ENCODE results near the gene PBRM1. TPM values are rescaled to one million over a fixed set of nuclear protein-coding genes. Genes with fewer than 3 reads are reported as not detected.

PBRM1 gene
- total RNA-seq, 1 donor from 2014 or later = 88.6 TPM

DNA sequence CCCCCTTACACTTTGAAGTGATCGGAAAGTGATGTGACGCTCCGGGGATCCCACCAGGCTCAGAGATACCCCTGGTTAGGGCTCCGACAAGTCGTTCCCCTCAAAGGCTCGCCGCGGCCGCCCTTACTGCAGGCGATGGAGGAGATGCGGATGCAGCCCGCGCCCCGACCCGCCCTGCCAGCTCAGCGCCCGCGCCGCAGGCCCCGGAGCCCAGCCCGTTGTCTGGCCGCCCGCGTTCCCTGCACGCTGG is 19.6 kb upstream of the PBRM1 start:
- intact Hi-C loops (cut with micrococcal nuclease) = loop anchor here (1.0 to 10.0 kb wide), 4 partner anchors 192 to 1179 kb away; partner anchors contain the start of genes ACTR8, NISCH, RFT1 and STIMATE

DNA sequence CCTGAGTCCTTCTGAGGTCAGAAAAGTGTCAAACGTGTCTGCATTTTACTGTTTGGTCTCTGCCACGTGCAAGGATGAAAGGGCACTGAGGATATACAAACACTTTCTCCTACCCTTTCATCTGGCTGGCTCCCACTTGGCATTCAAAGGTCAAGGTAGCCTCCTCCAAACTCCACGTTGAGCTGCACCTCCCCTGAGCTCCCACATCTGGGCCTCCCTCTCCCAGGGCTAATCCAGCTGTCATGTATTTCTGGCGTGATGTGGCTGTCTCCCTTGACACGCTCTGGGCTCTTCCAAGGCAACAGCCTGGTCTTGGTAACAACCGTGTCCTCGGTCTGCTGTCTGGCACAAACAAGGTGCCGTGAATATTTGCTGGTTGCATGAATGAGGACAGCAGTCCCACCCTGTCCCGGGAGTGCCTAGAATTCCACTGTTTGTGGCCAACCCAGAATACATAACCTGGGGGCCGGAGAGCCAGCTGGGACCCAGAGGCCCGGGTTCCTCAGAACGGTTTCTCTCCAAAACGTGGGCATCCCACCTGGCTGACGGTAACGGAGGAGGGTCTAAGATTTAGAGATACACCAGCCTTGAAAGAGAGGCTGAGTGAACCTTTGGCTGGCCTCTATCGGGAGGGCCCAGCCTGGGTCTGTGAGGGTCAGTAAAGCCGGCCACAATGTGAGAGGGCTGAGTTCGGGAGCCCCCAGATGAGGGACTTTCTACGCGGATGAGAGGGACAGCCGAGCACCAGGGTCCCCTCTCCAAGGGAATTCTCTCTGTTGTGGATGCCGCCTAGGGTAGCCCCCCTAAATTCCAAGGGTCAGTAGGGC is 19.1 kb upstream of the PBRM1 start:
- intact Hi-C loops (cut with micrococcal nuclease) = loop anchor here (1.0 to 10.0 kb wide), 4 partner anchors 192 to 1180 kb away; partner anchors contain the start of genes ACTR8, NISCH, RFT1 and STIMATE

DNA sequence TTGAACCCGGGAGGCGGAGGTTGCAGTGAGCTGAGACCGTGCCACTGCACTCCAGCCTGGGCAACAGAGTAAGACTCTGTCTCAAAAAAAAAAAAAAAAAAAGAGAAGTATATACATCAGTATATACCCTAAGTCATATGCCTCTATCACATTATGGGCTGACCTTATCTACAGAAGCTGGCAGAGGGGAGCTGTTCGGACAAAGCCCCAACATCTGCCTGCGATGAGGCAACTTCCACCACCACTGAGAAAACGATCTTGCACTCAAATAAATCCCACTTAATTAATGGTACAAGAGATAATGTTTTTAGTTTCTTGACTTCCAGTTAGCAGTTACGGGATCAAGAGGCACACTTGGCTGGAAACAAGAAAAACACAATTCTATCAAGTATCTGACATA is 17.6 kb upstream of the PBRM1 start:
- intact Hi-C loops (cut with micrococcal nuclease) = loop anchor here (10.0 kb wide), 1 partner anchor 1181 kb away; the partner anchor contains the start of gene ACTR8

DNA sequence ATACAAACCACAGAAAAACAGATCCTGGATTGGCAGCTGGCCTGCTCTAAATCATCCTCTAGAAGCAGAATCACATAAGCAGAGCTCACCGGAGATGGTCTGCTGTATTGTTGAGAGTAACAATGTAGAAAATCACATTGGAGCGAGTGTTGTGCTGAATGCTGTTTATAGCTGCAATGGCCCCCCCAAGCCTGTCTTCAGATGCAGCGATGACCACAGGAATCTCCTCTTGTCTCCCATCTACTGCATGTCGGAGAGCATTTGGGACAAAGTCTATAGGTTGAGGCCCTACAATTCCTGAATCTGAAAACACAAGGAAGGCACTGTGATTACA is 11.9 kb upstream of the PBRM1 start:
- intact Hi-C loops (cut with micrococcal nuclease) = no loop called here

DNA sequence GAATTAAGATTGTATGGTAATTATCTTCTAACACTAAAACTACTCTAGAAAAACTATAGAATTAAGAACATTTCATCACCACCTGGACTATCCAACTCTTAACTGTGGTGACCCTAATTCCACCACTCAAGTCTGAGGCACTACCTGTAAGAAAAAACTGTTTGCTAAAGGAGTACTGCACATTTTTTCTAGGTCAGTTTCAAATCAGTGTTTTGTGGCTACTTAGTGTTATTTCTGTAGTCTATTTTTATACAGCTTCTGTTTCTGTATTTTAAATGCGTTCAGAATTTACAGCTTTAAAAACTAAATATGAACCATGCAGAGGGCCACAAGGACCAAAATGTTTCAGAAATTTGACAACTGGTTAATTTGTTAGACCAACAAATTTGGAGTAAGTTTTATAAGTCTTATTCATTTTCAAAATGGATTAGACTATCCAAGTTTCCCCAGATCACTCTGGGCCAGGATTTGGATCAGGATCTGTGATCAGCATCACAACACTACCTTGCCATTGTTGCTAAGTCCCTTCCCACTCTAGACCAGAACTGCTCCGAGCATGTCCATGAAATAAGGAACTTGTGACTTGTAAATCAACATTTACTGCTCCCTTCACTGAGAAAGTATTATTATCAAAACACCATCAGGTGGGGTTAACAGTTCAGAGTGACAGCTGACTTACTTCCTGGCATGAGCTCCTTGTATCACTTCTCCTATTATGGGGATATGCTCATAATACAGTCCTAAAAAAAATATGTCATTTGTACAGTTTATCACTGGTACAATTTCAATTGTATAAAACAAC is 11.3 kb upstream of the PBRM1 start:
- intact Hi-C loops (cut with micrococcal nuclease) = no loop called here

DNA sequence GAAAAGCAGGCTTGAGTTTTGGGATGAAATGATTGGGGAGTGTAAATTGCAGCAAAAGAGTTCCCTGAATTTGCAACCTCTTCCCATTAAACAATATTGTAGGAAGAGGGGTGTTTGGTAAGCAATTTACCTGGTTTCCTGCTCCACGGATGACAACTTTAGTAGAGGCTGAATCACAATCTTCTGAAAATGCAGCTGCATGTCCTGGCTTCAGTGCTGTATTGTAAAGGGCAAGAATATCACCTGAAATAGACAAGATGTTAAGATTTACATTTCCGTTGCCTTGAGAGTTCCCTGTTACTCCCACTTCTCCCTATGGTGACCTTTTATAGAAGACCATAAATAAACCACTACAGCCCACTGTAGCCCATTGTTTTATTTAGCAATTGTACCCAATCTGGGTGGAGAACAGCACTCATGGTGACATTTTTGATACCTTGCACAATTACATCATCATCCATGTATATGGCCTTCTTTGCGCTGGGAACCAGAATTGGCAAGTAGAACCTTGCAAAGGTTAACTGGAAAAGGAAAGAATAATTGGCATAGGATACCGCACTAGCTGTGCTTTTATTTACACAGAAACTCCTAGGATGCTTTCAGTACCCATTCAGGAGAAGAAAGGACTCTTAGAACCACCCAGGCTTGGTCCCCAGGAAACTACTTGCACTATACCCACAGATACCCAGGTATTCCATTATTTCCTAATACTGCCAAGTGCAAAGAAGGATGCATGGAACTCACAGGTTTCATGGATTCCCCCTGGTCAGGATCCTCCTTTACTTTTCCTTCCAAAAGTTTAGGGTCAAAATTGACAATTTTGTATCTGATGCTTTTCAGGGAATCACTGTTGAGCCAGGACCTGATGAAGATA is 10.3 kb upstream of the PBRM1 start:
- intact Hi-C loops (cut with micrococcal nuclease) = no loop called here

DNA sequence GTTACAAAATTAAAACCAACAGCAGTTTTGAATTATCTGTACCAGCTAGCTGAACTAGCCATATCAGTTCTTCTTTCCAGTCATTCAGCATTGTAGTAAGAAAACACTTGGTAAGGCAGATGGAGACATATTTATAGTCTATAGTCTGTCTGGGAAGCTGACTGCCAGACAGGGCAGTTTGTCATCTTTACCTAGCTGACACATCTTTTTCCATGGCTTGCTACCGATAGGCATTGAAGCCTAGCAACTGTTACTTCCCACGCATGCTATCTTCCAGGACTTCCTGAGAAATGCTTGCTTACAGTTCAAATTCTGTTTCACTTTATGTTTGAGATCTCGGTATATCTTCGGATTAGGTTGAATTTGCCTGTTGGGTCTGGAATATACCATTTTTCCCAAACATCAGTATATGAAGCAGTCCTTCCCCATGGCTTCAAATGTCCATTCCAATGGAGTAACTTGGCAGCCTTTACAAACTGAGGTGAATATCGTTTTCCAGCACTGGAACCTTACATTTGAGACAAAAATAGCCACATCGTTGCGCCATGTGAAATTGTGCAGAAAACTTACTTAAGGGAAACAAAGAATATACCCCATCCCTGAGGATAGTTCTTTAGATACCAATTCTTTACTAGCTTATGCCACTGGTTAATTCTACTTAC is 8.9 kb upstream of the PBRM1 start:
- intact Hi-C loops (cut with micrococcal nuclease) = no loop called here

DNA sequence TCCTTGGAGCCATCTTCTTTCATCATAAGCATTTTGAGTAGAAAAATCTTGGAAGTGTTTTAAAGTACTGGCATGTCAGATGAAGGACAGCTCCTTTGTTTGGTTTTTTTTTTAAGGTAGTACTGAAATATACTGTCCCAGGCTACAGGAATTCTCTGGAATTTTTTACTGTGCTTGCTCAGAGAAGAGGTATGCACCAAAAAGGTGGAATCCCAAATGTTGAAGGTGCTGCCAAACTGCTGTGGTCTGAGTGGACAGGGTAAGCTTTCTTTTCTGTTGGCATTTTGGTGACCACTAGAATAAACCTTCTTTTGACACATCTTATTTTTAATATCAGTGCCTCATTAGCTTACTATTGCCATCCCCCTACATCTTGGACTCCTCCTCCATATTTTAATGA is 7.4 kb upstream of the PBRM1 start:
- intact Hi-C loops (cut with micrococcal nuclease) = no loop called here

DNA sequence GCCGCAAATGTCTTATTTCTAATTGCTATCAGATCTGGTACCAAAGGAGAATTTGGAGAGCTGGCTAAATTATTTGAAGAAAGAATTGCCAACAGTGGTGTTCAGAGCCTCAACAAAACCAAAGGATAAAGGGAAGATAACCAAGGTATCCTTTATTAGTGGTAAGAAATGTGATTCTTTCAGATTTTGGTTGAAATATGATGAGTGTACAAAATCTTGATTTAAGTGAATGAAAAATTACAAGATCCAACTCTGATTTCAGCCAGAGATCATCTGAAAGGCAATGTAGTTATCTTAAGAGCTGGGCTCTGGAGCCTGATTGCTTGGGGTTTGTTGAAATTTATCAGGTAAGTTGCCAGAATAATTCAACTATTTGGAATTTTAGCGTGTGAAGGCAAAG is 4.8 kb upstream of the PBRM1 start:
- intact Hi-C loops (cut with micrococcal nuclease) = no loop called here

DNA sequence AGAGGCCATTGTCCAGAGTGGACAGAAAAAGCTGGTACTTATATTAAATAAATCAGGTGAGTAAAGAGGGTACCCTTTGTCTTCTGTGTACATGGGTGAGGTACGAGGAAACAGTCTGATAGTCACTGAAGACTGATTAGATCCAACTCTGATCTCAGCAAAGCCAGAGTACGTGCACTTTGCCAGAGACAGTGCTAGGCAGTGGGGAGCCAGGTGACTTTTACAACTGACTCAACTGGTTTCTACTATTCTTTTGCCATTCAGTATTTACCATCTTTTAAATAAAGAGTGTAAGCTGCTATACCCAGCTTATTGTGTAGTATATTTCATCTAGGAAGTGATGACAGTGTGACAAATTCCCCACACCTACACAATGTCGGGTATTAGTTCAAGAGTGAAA is 3.4 kb upstream of the PBRM1 start:
- intact Hi-C loops (cut with micrococcal nuclease) = loop anchor here (5.0 to 10.0 kb wide), 6 partner anchors 232 to 1304 kb away; partner anchors contain the start of genes DCP1A, MANF, NISCH and POC1A

DNA sequence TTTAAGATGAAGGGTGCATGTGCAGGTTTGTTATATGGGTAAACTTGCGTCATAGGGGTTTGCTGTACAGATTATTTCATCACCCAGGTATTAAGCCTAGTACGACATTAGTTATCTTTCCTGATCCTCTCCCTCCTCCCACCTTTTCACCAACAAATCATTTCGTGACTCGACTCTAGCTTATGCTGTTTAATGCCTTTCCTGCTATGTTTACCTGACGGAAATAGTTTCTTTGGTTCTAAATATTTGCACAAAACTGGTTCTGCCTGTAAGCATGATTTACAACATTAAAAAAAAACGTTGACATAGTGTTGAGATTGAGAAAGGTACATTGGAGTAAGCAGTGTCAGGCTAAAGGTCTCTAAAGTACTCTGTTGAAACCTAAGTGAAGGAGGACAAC is 2.6 kb upstream of the PBRM1 start:
- intact Hi-C loops (cut with micrococcal nuclease) = loop anchor here (5.0 to 10.0 kb wide), 6 partner anchors 231 to 1303 kb away; partner anchors contain the start of genes DCP1A, MANF, NISCH and POC1A

DNA sequence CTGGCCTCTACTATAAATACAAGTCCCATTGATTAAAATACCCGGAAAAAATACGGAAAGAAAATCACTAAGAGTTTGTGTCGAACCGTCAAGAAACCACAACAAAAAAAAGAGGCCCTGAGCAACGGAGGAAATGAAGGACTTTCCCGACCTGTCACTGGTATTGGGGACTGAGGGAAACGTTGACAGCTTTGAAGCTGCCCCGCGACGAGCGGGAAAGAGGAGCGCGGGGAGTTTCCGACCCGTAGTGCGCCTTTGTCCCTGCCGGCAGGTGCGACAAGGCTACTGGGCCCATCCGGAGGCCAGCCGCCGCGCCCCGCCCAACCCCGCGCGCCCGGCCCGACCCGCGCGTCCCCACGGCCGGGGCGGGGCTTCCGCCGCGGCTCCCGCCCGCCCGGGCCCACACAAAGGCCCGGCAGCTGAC is 416 bp downstream of the PBRM1 start:
- intact Hi-C loops (cut with micrococcal nuclease) = loop anchor here (1.0 to 10.0 kb wide), 10 partner anchors 14 to 1300 kb away; partner anchors contain the start of genes DCP1A, MANF, NISCH and POC1A

DNA sequence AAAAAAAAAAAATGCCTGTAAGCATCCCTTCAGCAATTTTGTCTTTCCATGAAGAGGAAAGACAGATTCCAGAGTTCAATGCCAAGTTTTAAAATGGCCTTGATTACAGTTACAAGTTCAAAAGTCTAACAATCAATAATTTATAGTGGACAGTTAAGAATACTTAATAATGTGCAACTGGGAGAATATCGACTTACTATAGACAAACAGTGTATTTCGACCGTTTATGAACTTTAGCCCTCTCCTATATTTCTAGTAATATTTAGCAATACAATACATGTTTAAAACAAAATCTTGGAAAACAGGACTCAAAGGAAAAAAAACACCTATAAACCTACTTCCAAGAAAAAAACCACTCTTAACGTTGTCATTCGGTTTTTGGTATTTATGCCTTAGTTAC is 1.5 kb downstream of the PBRM1 start:
- intact Hi-C loops (cut with micrococcal nuclease) = loop anchor here (10.0 kb wide), 3 partner anchors 571 to 1299 kb away; partner anchors contain the start of genes DCP1A, MANF and TKT

DNA sequence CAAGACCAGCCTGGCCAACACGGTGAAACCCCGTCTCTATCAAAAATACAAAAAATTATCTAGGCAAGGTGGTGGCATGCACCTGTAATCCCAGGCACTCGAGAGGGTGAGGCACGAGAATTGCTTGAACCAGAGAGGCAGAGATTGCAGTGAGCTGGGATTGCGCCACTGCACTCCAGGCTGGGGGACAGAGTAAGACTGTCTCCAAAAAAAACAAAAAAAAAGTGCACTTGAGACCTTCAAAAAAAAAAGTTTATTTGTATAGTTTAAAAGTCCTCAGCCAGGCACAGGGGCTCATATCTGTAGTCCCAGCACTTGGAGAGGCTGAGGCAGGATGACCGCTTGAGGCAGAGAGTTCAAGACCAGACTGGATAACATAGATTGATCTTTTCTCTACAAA is 2.1 kb downstream of the PBRM1 start:
- intact Hi-C loops (cut with micrococcal nuclease) = loop anchor here (10.0 kb wide), 3 partner anchors 571 to 1299 kb away; partner anchors contain the start of genes DCP1A, MANF and TKT

DNA sequence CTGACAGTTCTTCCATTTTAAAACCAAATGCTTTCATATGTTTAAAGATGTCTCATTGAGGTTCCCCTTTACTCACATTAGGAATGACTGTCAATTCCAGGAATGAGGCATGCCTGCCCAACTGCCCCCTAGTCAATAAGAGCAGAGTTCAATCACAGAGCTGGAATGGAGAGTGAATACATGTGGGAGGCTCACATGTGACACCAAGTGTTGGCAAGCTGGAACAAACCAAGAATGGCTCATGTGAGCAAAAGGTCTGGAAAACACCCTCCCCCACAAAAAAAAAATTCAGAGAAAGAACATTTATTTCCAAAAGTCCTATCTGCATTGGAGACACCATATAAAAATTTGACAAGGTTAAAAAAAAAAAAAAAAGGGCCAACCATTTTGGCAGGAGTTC is 3.7 kb downstream of the PBRM1 start:
- intact Hi-C loops (cut with micrococcal nuclease) = loop anchor here (10.0 kb wide), 3 partner anchors 573 to 1297 kb away; partner anchors contain the start of genes DCP1A, MANF and TKT

DNA sequence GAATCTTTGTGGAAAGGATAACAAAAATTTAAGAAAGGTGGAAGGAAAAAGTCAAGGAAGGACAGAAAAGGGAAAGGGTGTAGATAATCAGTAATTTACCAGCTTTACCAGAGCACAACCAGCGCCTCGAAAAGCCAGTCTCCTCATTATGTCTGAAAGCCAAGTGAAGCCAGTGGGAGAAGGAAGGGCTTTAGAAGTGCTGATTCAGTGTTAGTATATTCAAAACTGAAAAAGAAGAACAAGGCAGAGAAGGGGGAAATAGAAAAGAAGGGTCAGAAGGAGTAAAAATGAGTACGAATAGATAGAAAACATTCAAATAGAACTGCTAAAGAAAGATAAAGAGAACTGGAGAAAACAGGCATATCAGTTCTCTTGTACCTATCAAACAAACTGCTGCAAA is 4.1 kb downstream of the PBRM1 start:
- intact Hi-C loops (cut with micrococcal nuclease) = loop anchor here (10.0 kb wide), 3 partner anchors 573 to 1297 kb away; partner anchors contain the start of genes DCP1A, MANF and TKT

DNA sequence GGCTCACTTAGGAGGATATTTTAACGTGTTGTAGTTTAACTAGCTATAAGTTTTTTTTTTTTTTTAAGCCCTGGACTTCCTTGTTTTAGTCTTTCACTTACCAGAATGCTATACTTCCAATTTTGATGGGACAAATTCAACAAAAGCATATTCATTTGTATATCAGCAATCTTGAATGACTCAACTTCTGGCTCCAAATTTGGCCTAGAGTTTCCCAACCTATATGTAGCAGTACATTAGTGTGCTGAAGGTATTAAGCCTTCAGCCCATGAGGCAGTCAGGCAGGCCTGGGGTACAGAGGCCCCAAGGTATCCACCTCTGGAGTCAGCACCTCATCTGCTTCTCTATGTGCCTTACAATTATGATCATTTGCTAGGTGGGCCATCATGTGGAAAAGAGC is 5.9 kb downstream of the PBRM1 start:
- intact Hi-C loops (cut with micrococcal nuclease) = loop anchor here (10.0 kb wide), 3 partner anchors 575 to 1295 kb away; partner anchors contain the start of genes DCP1A, MANF and TKT

DNA sequence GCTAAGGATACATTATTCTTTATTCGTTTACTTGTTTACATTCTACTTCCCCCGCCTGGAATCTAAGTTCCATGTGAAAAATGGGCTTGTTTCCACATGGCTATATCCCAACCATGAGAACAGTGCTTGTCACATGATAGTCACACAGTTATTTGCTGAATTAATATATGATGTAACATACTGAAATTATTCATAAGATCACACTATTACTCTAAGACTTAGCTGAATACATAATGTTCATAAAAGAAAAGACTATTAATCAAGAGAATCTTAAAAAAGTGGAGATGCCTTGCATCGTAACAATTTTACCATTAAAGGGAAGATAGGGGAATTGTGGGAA is 6.5 kb downstream of the PBRM1 start:
- intact Hi-C loops (cut with micrococcal nuclease) = no loop called here

DNA sequence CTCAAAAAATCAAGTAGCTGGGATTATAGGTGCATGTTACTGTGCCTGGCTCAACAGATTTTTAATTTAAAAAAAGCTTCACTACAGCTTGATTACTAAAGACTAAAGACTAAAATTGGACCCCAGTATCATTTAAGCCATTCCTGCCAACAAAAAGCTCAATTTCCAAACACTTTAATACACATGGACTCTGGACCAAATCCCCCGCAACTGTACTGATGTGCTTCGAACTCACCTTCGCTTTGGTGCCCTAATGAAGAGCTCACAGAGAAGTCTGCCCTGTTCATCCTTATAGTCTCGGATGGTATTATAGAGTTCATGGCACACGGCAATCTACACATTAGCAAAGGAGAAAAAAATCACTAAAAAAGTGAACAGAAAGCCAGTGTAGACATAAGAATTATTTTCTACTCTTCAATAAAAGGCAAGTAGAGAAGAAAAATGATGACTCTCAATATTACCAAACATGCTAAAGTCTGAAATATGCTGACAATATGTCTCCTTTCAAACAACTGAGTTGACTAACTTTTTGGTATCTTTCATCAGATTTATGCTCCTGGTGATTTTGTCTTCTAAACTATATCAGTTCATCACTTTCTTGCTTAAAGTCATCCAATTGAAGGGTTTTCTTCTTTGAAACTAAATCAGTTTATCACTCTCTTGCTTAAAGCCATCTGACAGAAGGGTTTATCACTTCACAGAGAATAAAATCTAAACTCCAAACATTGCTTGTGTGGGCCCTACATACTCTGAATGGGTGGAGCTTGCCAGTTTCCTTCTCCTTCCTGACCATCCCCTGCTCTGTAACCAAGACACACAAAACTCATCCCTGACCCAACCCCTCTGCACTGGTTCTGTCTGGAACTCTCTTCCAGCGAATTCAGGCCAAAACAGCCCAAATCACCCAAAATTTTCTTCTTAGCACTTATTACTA is 7.2 kb downstream of the PBRM1 start:
- intact Hi-C loops (cut with micrococcal nuclease) = no loop called here

Data from T-helper 1 cell treated with Interleukin-12 subunit alpha and Interleukin-12 subunit beta and Interleukin-4 antibody, amounts not matched to agents 30 ng/mL and 1 ng/mL, for 36 hours (primary cell).